Trophoblast cell (in vitro differentiated cells and primary cell): ENCODE results near the gene CPEB1.
A peak's percentile ranks its signal among the peaks of the same experiment; 100 is the strongest.

Experiments used
- DNase-seq, 2 donors: peaks; one replicate each; pipeline ENCODE4 v3.0.0-alpha.2; 2016
- H2AFZ ChIP-seq: 2 replicates; pipeline ENCODE4 v1.6.1; 2013; ENCODE audit warnings: low read length, moderate library complexity, mild to moderate bottlenecking; ENCODE audit not compliant: insufficient read depth, poor library complexity
- H2AK5ac ChIP-seq: 2 replicates; pipeline ENCODE4 v1.6.1; 2013; ENCODE audit warnings: mild to moderate bottlenecking, low read length
- H2BK120ac ChIP-seq: 2 replicates; pipeline ENCODE4 v1.6.1; 2013; ENCODE audit warnings: low read length, mild to moderate bottlenecking, moderate library complexity; ENCODE audit not compliant: insufficient read depth, poor library complexity
- H2BK12ac ChIP-seq: 2 replicates; pipeline ENCODE4 v1.6.1; 2013; ENCODE audit warnings: mild to moderate bottlenecking, low read length, moderate library complexity
- H2BK5ac ChIP-seq: 2 replicates; pipeline ENCODE4 v1.6.1; 2013; ENCODE audit warnings: low read length, low read depth, moderate library complexity, mild to moderate bottlenecking; ENCODE audit not compliant: poor library complexity
- H3K14ac ChIP-seq: 2 replicates; pipeline ENCODE4 v1.6.1; 2013; ENCODE audit warnings: mild to moderate bottlenecking, low read length
- H3K18ac ChIP-seq: 2 replicates; pipeline ENCODE4 v1.6.1; 2013; ENCODE audit warnings: mild to moderate bottlenecking, low read length
- H3K23ac ChIP-seq: 2 replicates; pipeline ENCODE4 v1.6.1; 2013; ENCODE audit warnings: low read length
- H3K27ac ChIP-seq: 2 replicates; pipeline ENCODE4 v1.5.1; 2013; ENCODE audit warnings: low read depth, mild to moderate bottlenecking, inconsistent platforms, low read length, moderate library complexity
- H3K27me3 ChIP-seq: 2 replicates; pipeline ENCODE4 v1.6.1; 2013; ENCODE audit warnings: inconsistent platforms, mild to moderate bottlenecking, low read length, moderate library complexity; ENCODE audit not compliant: insufficient read depth
- H3K36me3 ChIP-seq, 2 experiments: 1 replicate in 1 of 2; 2 replicates in 1 of 2; pipeline ENCODE4 v1.6.1; 2013; ENCODE audit warnings: low read length in 2 of 2, mild to moderate bottlenecking in 2 of 2, moderate library complexity in 1 of 2; ENCODE audit not compliant: insufficient read depth in 2 of 2, control insufficient read depth in 1 of 2
- H3K4ac ChIP-seq: 2 replicates; pipeline ENCODE4 v1.6.1; 2013; ENCODE audit warnings: low read depth, mild to moderate bottlenecking, low read length, moderate library complexity
- H3K4me1 ChIP-seq, 2 experiments: 1 replicate in 1 of 2; 2 replicates in 1 of 2; pipeline ENCODE4 v1.6.1; 2013; ENCODE audit warnings: low read length in 2 of 2, mild to moderate bottlenecking in 2 of 2, moderate library complexity in 1 of 2; ENCODE audit not compliant: insufficient read depth in 2 of 2, control insufficient read depth in 1 of 2
- H3K4me2 ChIP-seq: 2 replicates; pipeline ENCODE4 v1.6.1; 2013; ENCODE audit warnings: inconsistent platforms, mild to moderate bottlenecking, low read length, moderate library complexity
- H3K4me3 ChIP-seq: 2 replicates; pipeline ENCODE4 v1.5.1; 2013; ENCODE audit warnings: mild to moderate bottlenecking, low read depth, low read length, inconsistent platforms
- H3K79me1 ChIP-seq: one replicate; pipeline ENCODE4 v1.6.1; 2013; ENCODE audit warnings: low read length
- H3K79me2 ChIP-seq: 2 replicates; pipeline ENCODE4 v1.6.1; 2013; ENCODE audit warnings: low read length, mild to moderate bottlenecking; ENCODE audit not compliant: control insufficient read depth, insufficient read depth, poor library complexity
- H3K9ac ChIP-seq: 2 replicates; pipeline ENCODE4 v1.6.1; 2013; ENCODE audit warnings: mild to moderate bottlenecking, low read length
- H3K9me3 ChIP-seq: 2 replicates; pipeline ENCODE4 v1.6.1; 2013; ENCODE audit warnings: low read depth, mild to moderate bottlenecking, control low read depth, inconsistent platforms, low read length; ENCODE audit not compliant: insufficient read depth
- H4K12ac ChIP-seq: 2 replicates; pipeline ENCODE4 v1.6.1; 2013; ENCODE audit warnings: low read depth, mild to moderate bottlenecking, low read length, moderate library complexity
- H4K8ac ChIP-seq: 2 replicates; pipeline ENCODE4 v1.6.1; 2013; ENCODE audit warnings: low read depth, mild to moderate bottlenecking, low read length, moderate library complexity
- H4K91ac ChIP-seq: one replicate; pipeline ENCODE4 v1.6.1; 2013; ENCODE audit warnings: low read depth, mild to moderate bottlenecking, low read length, moderate library complexity
- WGBS: extraction: QIAGEN DNeasy Blood & Tissue Kit; methylation state at CpG from one replicate; pipeline ENCODE4 v1.1.7; 2013; ENCODE audit warnings: missing lambda C conversion rate; ENCODE audit not compliant: insufficient read length, insufficient coverage; ENCODE audit errors: extremely low coverage; 5-methylcytosine and 5-hydroxymethylcytosine counted together

Gene CPEB1

GRCh38 chr15:82624438-82624837, 22.7 kb downstream of the CPEB1 start:
- Histone ChIP-seq H3K27ac (no peak overlapping the region), H3K4me1 (peaks cover 6 to 9% of the 10 kb centered on the region in 2 experiments), H3K9ac (no peak overlapping the region), H3K36me3 (no peaks in the 10 kb centered on the region), H3K4ac (no peak overlapping the region), H4K91ac (no peak overlapping the region), H3K23ac (no peak overlapping the region), H3K4me2 (no peak overlapping the region), H3K79me2 (no peaks in the 10 kb centered on the region), H3K4me3 (no peak overlapping the region), H2BK120ac (no peak overlapping the region), H3K79me1 (no peaks in the 10 kb centered on the region), H2BK5ac (no peak overlapping the region), H2AK5ac (no peak overlapping the region), H3K14ac (no peak overlapping the region), H3K9me3 (no peaks in the 10 kb centered on the region), H4K12ac (no peak overlapping the region), H3K27me3 (no peaks in the 10 kb centered on the region), H4K8ac (no peak overlapping the region), H3K18ac (no peak overlapping the region), H2BK12ac (no peak overlapping the region), H2AFZ (no peak overlapping the region)
- no CpG with 5 or more reads among the region's 3 CpGs for WGBS
- DNase-seq, result no peak

DNA sequence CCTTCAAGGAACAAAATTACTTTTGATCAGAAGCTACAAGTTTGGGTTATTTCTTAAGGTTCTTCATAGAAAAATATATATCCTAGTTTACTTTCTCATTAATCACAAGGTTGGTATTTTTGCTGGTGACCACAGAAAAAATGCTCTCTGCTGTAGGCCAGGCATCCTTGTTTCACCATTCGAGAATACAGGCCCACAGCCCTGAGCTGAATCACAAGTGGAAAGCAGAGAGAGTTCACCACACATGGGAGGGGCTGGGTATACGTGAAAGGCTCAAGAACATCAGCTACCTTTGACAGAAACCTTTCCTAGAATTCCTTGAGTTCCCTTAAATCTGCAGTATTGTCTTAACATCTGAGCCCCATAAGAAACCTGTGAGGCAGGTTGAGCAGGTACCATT, 23.2 kb downstream of the CPEB1 start:
- Histone ChIP-seq H2BK5ac (no peak overlapping the region), H3K9ac (no peak overlapping the region), H3K4me1 (peaks cover 6 to 9% of the 10 kb centered on the region in 2 experiments), H3K18ac (no peak overlapping the region), H4K8ac (no peak overlapping the region), H2BK120ac (no peak overlapping the region), H3K14ac (no peak overlapping the region), H3K4me2 (no peak overlapping the region), H3K79me2 (no peaks in the 10 kb centered on the region), H2AFZ (no peak overlapping the region), H4K91ac (no peak overlapping the region), H3K27ac (no peak overlapping the region), H3K36me3 (no peaks in the 10 kb centered on the region), H3K79me1 (no peaks in the 10 kb centered on the region), H3K23ac (no peak overlapping the region), H4K12ac (no peak overlapping the region), H3K9me3 (no peaks in the 10 kb centered on the region), H2BK12ac (no peak overlapping the region), H3K27me3 (no peaks in the 10 kb centered on the region), H3K4ac (no peak overlapping the region), H2AK5ac (no peak overlapping the region), H3K4me3 (no peak overlapping the region)
- peak in 1 of 2 donors; percentile 9 for DNase-seq
- WGBS, result no CpG with 5 or more reads among the region's 2 CpGs

DNA sequence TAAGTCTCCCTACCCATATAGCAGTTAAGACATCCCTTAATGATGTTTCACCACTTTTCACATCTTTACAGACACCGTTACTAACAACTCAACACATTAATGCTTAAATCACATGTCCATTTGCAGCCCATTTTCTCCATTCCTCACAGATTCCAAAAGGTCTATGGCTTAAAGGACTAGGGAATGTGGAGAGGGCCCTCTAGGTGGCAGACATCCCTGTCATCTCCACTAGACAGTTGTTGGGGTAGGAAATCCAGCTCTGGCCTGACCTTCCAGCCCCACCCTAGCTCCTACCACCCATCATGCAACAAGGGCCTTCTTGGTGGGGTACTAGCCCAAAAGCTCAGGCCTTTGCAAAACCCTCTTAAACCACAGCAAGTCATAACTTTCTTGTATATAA, 25.2 kb downstream of the CPEB1 start:
- H2AFZ ChIP-seq, result no peak overlapping the region
- H2BK12ac ChIP-seq, result no peak overlapping the region
- H3K27me3 ChIP-seq, result no peaks in the 10 kb centered on the region
- WGBS, result no CpG with 5 or more reads among the region's 1 CpG
- no peak overlapping the region for H3K4ac ChIP-seq
- H3K4me3 ChIP-seq, result no peak overlapping the region
- H3K27ac ChIP-seq, result no peak overlapping the region
- no peak overlapping the region for H2BK120ac ChIP-seq
- H3K4me1 ChIP-seq, result peaks cover 6 to 9% of the 10 kb centered on the region in 2 experiments
- H4K12ac ChIP-seq, result no peak overlapping the region
- no peak overlapping the region for H4K8ac ChIP-seq
- no peaks in the 10 kb centered on the region for H3K36me3 ChIP-seq
- H2AK5ac ChIP-seq, result no peak overlapping the region
- no peak for DNase-seq
- H2BK5ac ChIP-seq, result no peak overlapping the region
- H3K14ac ChIP-seq, result no peak overlapping the region
- no peaks in the 10 kb centered on the region for H3K79me2 ChIP-seq
- no peaks in the 10 kb centered on the region for H3K79me1 ChIP-seq
- H3K9ac ChIP-seq, result no peak overlapping the region
- no peak overlapping the region for H3K18ac ChIP-seq
- H3K4me2 ChIP-seq, result no peak overlapping the region
- no peaks in the 10 kb centered on the region for H3K9me3 ChIP-seq
- no peak overlapping the region for H4K91ac ChIP-seq
- H3K23ac ChIP-seq, result no peak overlapping the region

DNA sequence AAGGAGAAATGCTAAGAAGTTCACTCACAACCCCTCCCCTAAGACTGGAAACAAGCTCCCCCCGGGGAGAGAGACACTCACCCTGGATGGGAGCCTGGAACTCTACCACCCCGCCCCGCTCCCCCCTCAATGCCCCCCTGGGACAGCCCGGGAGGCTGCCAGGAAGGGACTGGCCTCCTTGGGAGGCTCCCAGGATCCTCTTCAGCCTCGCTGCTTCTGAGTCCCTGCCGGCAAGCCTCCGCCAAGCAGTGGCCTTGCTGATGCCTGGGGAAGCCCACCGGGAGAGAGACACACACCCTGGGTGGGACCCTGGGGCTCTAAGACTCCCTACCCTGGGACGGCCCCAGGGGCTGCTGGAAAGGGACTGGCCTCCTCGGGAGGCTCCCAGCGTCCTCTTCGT, 33.4 kb downstream of the CPEB1 start:
- Histone ChIP-seq H3K9ac (no peak overlapping the region), H4K8ac (no peak overlapping the region), H2AFZ (no peak overlapping the region), H3K27me3 (no peaks in the 10 kb centered on the region), H3K4ac (no peak overlapping the region), H3K9me3 (no peaks in the 10 kb centered on the region), H3K18ac (no peak overlapping the region), H2BK5ac (no peak overlapping the region), H2AK5ac (no peak overlapping the region), H3K4me2 (no peak overlapping the region), H4K91ac (no peak overlapping the region), H3K27ac (no peak overlapping the region), H3K79me2 (no peaks in the 10 kb centered on the region), H3K23ac (no peak overlapping the region), H3K4me1 (no peaks in the 10 kb centered on the region), H3K36me3 (no peaks in the 10 kb centered on the region), H4K12ac (no peak overlapping the region), H3K14ac (no peak overlapping the region), H3K4me3 (no peak overlapping the region), H3K79me1 (no peaks in the 10 kb centered on the region), H2BK12ac (no peak overlapping the region), H2BK120ac (no peak overlapping the region)
- WGBS, result no CpG with 5 or more reads among the region's 12 CpGs
- DNase-seq, result no peak
